Neural crest cell (in vitro differentiated cells): ENCODE measurements around the gene PIK3IP1. TPM values are rescaled to one million over a fixed set of nuclear protein-coding genes. Genes with fewer than 3 reads are reported as not detected.
"Not testable (repeated sequence)": the region's sequence is repeated elsewhere in the genome, so short reads cannot be mapped to it uniquely, and the experiment has no call there.

Experiments used
- DNase-seq: peaks from one replicate; pipeline ENCODE4 v3.0.0; 2021; ENCODE audit warnings: low read depth, mixed read lengths, low spot score
- H3K27ac Mint-ChIP-seq: one replicate; pipeline ENCODE4 v1.8.0; 2021; ENCODE audit warnings: mild to moderate bottlenecking, mixed read lengths; ENCODE audit not compliant: unreplicated experiment
- H3K27me3 Mint-ChIP-seq: 2 replicates; pipeline ENCODE4 v1.8.0; 2021; ENCODE audit warnings: low read depth, mild to moderate bottlenecking, mixed read lengths
- H3K36me3 Mint-ChIP-seq: 2 replicates; pipeline ENCODE4 v1.8.0; 2021; ENCODE audit warnings: low read depth, mild to moderate bottlenecking, mixed read lengths
- H3K4me1 Mint-ChIP-seq: 2 replicates; pipeline ENCODE4 v1.8.0; 2021; ENCODE audit warnings: mixed read lengths
- H3K4me3 Mint-ChIP-seq: one replicate; pipeline ENCODE4 v1.8.0; 2021; ENCODE audit warnings: mild to moderate bottlenecking, mixed read lengths
- H3K9me3 Mint-ChIP-seq: 2 replicates; pipeline ENCODE4 v1.8.0; 2021; ENCODE audit warnings: mixed read lengths
- total RNA-seq: library from RNA; stranded (reverse); gene quantifications from 2 replicates; pipeline ENCODE4 v1.2.1, GENCODE V29; 2021
- TF ChIP-seq, protein P1 (sequence below): fragments of 200-600 bp; sonication (generic); conservative IDR thresholded peaks from 2 replicates; pipeline ENCODE4 v1.5.0; 2021; ENCODE audit warnings: antibody characterized with exemption, mild to moderate bottlenecking

The PIK3IP1 gene
- total RNA-seq, 1 donor from 2014 or later = 1.8 TPM

GRCh38 chr22:31239771-31240370, 52.4 kb downstream of the PIK3IP1 start:
- Mint-ChIP-seq H3K27ac (no peak overlapping the region), H3K27me3 (no peaks in the 10 kb centered on the region), H3K4me1 (peaks cover 4% of the 10 kb centered on the region), H3K9me3 (no peaks in the 10 kb centered on the region), H3K36me3 (no peaks in the 10 kb centered on the region), H3K4me3 (no peak overlapping the region)
- DNase-seq = no peak
- TF ChIP-seq, protein P1, sequence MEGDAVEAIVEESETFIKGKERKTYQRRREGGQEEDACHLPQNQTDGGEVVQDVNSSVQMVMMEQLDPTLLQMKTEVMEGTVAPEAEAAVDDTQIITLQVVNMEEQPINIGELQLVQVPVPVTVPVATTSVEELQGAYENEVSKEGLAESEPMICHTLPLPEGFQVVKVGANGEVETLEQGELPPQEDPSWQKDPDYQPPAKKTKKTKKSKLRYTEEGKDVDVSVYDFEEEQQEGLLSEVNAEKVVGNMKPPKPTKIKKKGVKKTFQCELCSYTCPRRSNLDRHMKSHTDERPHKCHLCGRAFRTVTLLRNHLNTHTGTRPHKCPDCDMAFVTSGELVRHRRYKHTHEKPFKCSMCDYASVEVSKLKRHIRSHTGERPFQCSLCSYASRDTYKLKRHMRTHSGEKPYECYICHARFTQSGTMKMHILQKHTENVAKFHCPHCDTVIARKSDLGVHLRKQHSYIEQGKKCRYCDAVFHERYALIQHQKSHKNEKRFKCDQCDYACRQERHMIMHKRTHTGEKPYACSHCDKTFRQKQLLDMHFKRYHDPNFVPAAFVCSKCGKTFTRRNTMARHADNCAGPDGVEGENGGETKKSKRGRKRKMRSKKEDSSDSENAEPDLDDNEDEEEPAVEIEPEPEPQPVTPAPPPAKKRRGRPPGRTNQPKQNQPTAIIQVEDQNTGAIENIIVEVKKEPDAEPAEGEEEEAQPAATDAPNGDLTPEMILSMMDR = no peak

DNA sequence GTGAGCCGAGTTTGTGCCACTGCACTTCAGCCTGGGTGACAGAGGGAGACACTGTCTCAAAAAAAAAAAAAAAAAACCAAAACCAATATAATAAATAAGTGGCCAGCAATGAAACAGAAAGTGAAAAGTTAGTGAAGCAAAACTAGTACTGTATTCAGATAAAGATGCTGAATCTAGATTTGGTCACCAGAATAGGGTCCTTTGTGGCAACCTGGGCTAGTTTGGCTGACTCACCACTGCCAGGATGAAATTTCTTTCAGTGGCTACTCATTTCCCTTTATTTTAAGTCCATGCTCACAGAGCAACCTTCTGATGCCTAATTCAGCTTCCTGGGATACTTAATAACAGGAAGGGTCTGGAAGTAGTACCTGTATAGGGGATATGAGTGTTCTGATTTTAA, 54.2 kb downstream of the PIK3IP1 start:
- Mint-ChIP-seq H3K27me3 (no peaks in the 10 kb centered on the region), H3K36me3 (no peaks in the 10 kb centered on the region), H3K27ac (no peak overlapping the region), H3K9me3 (no peaks in the 10 kb centered on the region), H3K4me3 (no peak overlapping the region), H3K4me1 (no peaks in the 10 kb centered on the region)
- DNase-seq = no peak
- TF ChIP-seq, protein P1 = no peak

- H3K27me3 Mint-ChIP-seq, H3K4me1 Mint-ChIP-seq, DNase-seq, H3K27ac Mint-ChIP-seq, H3K4me3 Mint-ChIP-seq, H3K9me3 Mint-ChIP-seq, H3K36me3 Mint-ChIP-seq: not testable (repeated sequence)
These were observed 56.2 kb downstream of the PIK3IP1 start for GRCh38 chr22:31236044-31236443.

DNA sequence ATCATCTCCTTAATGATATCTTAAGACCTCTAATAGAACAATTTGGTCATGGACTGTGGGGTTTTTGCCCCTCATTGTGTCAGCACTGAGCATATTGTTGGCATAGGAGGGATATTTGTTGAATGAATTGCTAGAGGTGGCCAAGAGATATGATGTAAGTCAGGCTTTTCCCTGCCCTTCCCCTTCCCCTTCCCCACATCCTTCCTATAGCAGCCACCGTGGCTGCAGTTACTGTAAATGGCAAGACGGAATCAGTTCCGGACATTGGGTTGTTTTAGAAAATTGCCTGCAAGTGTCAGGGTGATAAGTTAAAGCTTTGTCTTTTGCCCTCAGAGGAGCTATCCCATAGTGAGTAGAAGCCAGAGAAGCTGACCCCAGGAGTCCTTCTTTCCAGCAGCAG, 57.2 kb downstream of the PIK3IP1 start:
- peaks cover under 1% of the 10 kb centered on the region for H3K4me1 Mint-ChIP-seq
- H3K27ac Mint-ChIP-seq = no peak overlapping the region
- TF ChIP-seq, protein P1 = no peak
- H3K36me3 Mint-ChIP-seq = no peaks in the 10 kb centered on the region
- no peaks in the 10 kb centered on the region for H3K27me3 Mint-ChIP-seq
- no peak overlapping the region for H3K4me3 Mint-ChIP-seq
- DNase-seq = no peak
- no peaks in the 10 kb centered on the region for H3K9me3 Mint-ChIP-seq

DNA sequence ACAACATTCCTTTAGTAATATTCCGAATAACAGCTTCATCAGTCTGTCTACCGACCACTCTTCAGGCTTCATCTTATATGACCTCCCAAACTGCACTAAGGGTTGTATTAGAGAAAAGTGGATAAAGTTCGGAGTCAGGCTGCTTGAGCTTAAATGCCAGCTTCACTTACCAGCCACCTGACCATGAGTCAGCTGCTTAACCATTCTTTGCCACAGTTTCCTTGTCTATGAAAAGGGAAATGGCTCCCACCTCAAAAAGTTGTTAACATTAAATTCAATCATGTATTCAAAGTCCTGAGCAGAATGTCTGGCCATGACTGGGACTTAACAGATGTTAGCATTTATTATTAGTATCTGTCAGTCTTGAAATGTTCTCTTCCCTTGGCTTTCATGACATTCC, 59.3 kb downstream of the PIK3IP1 start:
- no peaks in the 10 kb centered on the region for H3K36me3 Mint-ChIP-seq
- TF ChIP-seq, protein P1 = no peak
- H3K27ac Mint-ChIP-seq = no peak overlapping the region
- no peaks in the 10 kb centered on the region for H3K9me3 Mint-ChIP-seq
- H3K4me3 Mint-ChIP-seq = no peak overlapping the region
- DNase-seq = no peak
- H3K4me1 Mint-ChIP-seq = peaks cover 13% of the 10 kb centered on the region
- H3K27me3 Mint-ChIP-seq = no peaks in the 10 kb centered on the region

Other genes starting within 250 kb of the PIK3IP1 start
- gene SMTN, start 211.2 kb downstream of the PIK3IP1 start, total RNA-seq = 53.8 and 55.0 TPM in 2 replicates
- 9.1 and 10.1 TPM in 2 replicates for gene SELENOM, start 184.9 kb downstream of the PIK3IP1 start, total RNA-seq
- 4.5 and 4.7 TPM in 2 replicates for gene INPP5J, start 169.5 kb downstream of the PIK3IP1 start, total RNA-seq
- 24.3 and 24.7 TPM in 2 replicates for gene PLA2G3, start 152.0 kb downstream of the PIK3IP1 start, total RNA-seq
- 31.7 and 33.8 TPM in 2 replicates for gene RNF185, start 132.3 kb downstream of the PIK3IP1 start, total RNA-seq
- gene LIMK2, start 80.2 kb downstream of the PIK3IP1 start, total RNA-seq = 31.3 and 35.1 TPM in 2 replicates
- 104 and 105 TPM in 2 replicates for gene PATZ1, start 53.9 kb upstream of the PIK3IP1 start, total RNA-seq
- gene DRG1, start 107.1 kb upstream of the PIK3IP1 start, total RNA-seq = 80.5 and 84.1 TPM in 2 replicates
- gene EIF4ENIF1, start 197.4 kb upstream of the PIK3IP1 start, total RNA-seq = 47.4 and 48.1 TPM in 2 replicates
- 67.3 and 73.1 TPM in 2 replicates for gene SFI1, start 204.0 kb upstream of the PIK3IP1 start, total RNA-seq